GM13977 (cell line): ENCODE data around the gene CCDC195.
"Not testable (repeated sequence)": the region's sequence is repeated elsewhere in the genome, so short reads cannot be mapped to it uniquely, and the experiment has no call there.

ENCODE experiments used
- DNase-seq: peaks from one replicate; pipeline ENCODE4 v3.0.0; 2012; ENCODE audit warnings: low spot score
- in situ Hi-C: fragments of 300-500 bp; cut with MboI; formaldehyde crosslinking; loops from one replicate; pipeline ENCODE4 v1.12.0; 2022; ENCODE audit warnings: low sequenced_read_pairs, low pct_unique_long_range_greater_than_20kb, mixed read lengths, inconsistent platforms; ENCODE audit not compliant: unreplicated experiment
- TF ChIP-seq, protein P1 (sequence below): IDR thresholded peaks from 2 replicates; pipeline ENCODE4 v1.5.1; 2012; ENCODE audit warnings: mild to moderate bottlenecking, control low read depth; ENCODE audit not compliant: insufficient read depth; ENCODE audit errors: extremely low read depth, missing control alignments

Gene CCDC195

GRCh38 chr2:224682134-224682533, 34.0 kb downstream of the CCDC195 start:
- in situ Hi-C loops = no loop called here
- DNase-seq = no peak
- TF ChIP-seq, protein P1, sequence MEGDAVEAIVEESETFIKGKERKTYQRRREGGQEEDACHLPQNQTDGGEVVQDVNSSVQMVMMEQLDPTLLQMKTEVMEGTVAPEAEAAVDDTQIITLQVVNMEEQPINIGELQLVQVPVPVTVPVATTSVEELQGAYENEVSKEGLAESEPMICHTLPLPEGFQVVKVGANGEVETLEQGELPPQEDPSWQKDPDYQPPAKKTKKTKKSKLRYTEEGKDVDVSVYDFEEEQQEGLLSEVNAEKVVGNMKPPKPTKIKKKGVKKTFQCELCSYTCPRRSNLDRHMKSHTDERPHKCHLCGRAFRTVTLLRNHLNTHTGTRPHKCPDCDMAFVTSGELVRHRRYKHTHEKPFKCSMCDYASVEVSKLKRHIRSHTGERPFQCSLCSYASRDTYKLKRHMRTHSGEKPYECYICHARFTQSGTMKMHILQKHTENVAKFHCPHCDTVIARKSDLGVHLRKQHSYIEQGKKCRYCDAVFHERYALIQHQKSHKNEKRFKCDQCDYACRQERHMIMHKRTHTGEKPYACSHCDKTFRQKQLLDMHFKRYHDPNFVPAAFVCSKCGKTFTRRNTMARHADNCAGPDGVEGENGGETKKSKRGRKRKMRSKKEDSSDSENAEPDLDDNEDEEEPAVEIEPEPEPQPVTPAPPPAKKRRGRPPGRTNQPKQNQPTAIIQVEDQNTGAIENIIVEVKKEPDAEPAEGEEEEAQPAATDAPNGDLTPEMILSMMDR = no peak

DNA sequence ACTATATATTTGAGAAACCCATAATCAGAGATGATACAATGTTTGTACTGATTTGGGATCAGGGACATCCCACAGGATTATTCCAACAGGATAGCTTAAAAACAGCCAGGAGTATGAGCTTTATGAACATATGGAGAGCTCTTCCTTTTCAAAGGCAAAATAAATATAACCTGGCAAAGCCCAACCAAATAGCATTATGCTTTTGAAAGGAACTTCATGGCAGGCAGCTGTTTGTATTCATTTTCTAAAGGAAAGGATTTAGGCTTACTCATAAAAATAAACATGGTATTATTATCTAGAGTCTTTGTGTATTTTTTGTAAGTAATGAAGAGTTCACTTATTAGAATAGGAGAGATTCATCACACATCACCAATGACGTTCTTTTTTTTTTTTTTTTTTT, 44.4 kb downstream of the CCDC195 start:
- no peak for DNase-seq
- in situ Hi-C loops = no loop called here
- TF ChIP-seq, protein P1 = no peak

DNA sequence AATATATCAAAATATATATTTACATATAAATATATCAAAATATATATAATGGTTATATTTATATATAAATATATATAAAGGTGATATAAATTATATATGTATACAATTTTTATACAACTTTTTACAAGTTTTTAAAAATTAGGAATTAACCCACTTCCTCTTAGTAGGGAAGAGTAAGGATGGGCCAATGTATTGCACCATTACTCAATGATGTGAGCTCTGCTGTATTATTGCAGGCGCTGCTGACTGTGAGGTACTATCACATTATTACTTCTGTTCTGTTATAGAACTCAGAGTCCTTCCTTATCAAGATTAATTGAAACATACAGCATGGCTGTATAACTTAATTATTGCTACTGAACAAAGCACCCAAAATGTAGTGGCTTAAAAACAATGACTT, 46.0 kb downstream of the CCDC195 start:
- DNase-seq = no peak
- in situ Hi-C loops = no loop called here
- TF ChIP-seq, protein P1 = no peak

- TF ChIP-seq, protein P1 = no peak
- no peak for DNase-seq
- in situ Hi-C loops = no loop called here
These were observed 46.7 kb downstream of the CCDC195 start for GRCh38 chr2:224669449-224669848.

DNA sequence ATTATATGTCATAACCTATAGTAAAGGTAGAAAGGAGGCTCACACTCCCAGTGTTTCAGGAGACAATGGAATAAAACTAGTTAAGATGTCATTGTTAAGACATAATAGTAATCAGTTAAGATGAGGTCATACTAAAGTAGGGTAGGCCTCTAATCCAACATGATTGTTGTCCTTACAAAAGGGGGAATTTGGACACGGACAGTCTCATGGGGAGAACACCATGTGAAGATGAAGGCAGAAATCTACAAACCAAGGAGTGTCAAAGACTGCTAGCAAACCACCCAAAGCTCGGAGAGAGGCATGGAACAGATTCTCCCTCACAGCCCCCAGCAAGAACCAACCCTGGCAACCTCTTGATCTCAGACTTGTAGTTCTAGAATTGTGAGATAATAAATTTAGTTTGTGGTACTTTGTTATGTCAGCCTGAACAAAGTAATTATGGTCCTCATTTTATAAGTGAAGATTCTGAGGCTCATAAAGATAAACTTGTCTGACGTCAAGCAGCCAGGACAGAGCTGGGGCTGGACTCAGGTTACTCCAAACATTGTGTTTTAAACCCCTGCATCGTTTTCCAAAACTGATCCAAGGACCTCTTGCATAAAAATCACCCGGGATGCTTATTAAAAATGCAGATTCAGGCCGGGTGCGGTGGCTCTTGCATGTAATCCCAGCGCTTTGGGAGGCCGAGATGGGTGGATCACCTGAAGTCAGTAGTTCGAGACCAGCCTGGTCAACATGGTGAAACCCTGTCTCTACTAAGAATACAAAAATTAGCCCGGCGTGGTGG, 47.8 kb downstream of the CCDC195 start:
- in situ Hi-C loops = no loop called here
- TF ChIP-seq, protein P1 = no peak
- no peak for DNase-seq

- DNase-seq = peak; percentile 79
- in situ Hi-C loops = no loop called here
- TF ChIP-seq, protein P1 = no peak
These were observed 49.1 kb downstream of the CCDC195 start for GRCh38 chr2:224666951-224667553.

- DNase-seq, in situ Hi-C loops: not testable (repeated sequence)
These were observed 52.8 kb downstream of the CCDC195 start for GRCh38 chr2:224663322-224663721.

GRCh38 chr2:224661708-224662107, 54.5 kb downstream of the CCDC195 start:
- in situ Hi-C loops, DNase-seq: not testable (repeated sequence)
